Erythroblast (primary cell): ENCODE measurements around the gene OSBPL3.

Experiments used
- GATA1 ChIP-seq: IDR thresholded peaks from 2 replicates; pipeline ENCODE4 v1.6.1; 2011; ENCODE audit warnings: low read depth, mild to moderate bottlenecking, control low read depth, low read length, moderate library complexity
- POLR2A ChIP-seq: IDR thresholded peaks from 2 replicates; pipeline ENCODE4 v1.6.1; 2011; ENCODE audit warnings: mild to moderate bottlenecking, low read length

GRCh38 chr7:24788961-24789576, 190.9 kb downstream of the OSBPL3 start:
- TF ChIP-seq POLR2A (no peak), GATA1 (no peak)
